Activated T-helper 1 cell treated with Interleukin-2 at 50 U/mL for 16 hours (primary cell): ENCODE data around the gene ADGB.

Experiments
- DNase-seq: peaks from one replicate; pipeline ENCODE4 v3.0.0-alpha.2; 2020; ENCODE audit warnings: low read depth

The ADGB gene

DNA sequence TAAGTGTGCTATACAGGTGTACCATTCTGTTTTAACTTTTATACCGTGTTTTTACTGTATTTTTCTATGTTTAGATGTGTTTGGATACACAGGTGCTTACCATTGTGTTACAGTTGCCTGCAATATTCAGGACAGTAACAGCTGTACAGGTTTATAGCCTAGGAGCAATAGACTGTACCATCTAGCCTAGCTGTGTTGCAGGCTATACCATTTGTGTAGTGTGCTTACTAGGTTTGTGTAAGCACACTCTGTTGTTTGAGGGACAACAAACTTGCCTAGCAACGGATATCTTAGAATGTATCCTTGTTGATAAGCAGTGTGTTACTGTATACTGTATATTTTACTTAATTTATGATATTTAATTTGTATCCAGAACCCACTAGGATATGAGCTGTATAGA, 35.2 kb downstream of the ADGB start:
- DNase-seq: no peak

DNA sequence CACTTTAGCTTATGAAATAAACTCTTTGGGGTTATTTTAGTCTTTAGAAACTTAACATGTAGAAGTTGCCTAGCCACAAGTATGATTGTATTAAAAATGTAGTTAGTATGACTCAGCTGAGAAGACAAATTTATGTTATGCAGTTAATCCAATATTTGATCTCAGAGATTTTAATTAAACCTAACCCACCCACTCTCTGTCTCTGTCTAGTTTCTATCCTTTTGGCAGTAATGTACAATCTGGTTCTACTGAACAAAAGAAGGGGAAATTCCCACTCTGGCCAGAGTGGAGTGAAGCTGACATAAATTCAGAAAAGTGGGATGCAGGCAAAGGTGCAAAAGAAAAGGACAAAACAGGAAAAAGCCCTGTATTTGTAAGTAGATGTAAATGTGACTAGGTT, 36.4 kb downstream of the ADGB start:
- DNase-seq: no peak

DNA sequence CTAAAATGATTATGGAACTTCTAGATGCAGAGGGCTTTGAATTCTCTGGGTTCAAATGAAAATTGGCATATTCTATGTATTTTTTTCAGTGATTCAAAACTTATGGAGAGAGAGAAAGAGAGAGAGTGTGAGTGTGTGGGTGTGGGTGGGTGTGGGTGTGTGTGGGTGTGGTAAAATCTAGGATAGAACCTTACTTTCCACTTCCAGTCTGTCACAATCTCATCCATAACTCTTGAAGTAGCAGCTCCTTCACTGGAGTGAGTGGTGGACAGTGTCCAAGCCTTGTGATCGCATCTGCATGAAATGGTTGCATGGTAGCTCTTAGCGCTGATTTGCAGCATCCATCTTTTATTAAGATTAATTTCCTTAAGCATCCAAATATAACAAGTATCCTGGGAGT, 37.7 kb downstream of the ADGB start:
- no peak for DNase-seq

DNA sequence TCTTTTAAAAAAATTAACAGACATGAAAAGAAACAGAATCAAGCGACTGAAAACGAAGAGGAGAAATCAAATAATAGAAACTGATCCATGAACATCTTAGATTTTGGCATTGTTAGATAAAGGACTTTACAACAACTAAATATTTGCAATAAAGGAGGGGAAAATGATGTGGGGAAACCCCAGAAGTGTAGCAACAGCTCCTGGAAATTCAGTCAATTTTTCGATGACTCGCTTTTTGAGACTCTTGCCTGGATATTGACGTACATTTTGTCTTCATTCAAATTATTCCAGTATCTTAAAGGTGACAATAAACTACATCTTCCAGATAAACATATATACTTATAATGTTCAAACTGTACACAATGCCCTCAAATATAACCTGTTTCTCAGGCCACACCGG, 44.1 kb downstream of the ADGB start:
- no peak for DNase-seq

DNA sequence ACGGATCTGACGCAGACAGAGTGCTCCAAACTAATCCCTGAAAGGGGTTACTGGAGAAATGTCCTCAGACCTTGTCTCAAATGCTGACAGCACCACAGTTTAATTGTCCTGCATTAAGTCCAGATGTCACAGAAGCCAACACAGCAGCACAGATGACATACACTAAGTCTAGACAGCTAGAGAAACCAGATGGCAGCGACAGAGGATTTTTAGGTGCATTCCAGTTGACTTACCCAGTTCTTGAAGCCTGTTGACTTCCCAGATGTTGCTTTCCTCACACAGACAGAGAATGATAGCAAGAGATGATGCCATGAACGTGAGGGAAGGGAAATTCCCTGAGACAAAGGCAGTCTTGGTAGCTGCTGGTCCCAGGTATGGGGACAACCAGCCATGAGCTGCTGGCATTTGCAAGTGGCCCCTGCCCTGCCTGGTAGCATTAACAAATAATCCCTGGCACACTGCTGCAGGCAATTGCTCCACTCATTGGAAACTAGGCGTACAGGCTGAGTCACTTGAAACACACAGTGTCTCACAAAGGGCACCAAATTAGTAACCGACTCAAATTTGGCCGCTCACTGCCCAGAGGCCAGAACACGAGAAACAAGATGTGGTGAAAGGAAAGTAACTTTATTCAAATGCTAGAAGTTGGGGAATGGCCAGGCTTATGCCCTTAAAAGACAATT, 52.2 kb downstream of the ADGB start:
- no peak for DNase-seq

DNA sequence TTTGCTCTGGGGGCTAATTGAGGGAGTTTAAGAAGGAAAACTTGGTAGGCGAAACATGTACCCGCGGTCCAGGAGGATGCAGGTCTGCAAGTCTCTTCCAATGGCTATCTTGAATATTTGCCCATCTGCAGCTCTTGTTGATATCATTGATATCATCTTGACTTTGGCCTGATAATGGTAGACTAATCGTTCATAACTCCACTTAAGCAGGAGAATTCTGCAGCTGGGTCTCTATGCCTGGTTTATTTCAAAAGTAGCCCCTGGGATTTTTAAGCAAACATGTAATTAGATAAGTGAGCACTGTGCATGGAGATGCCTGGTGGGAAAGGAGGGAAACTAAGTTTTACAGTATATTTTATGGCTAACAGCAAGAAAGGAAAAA, 52.7 kb downstream of the ADGB start:
- no peak for DNase-seq

DNA sequence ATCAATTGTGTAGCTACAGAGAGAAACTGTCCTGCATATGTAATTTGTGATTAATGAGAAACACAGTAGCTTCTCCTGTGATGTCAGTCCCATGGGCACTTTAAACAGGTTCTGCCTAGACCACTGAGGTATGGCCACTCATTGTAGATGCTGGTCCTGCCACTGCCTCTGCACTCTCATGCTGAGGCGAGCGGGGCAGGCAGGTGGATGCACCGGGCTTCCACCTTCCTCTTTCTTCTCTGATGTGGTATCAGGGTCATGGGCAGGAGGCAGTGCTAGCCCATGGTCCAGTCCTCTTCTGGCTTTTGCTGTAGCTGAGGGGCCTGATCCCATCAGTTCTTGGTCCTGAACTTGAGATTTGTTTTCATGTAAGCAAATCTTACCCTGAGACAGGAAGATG, 58.7 kb downstream of the ADGB start:
- DNase-seq: no peak

DNA sequence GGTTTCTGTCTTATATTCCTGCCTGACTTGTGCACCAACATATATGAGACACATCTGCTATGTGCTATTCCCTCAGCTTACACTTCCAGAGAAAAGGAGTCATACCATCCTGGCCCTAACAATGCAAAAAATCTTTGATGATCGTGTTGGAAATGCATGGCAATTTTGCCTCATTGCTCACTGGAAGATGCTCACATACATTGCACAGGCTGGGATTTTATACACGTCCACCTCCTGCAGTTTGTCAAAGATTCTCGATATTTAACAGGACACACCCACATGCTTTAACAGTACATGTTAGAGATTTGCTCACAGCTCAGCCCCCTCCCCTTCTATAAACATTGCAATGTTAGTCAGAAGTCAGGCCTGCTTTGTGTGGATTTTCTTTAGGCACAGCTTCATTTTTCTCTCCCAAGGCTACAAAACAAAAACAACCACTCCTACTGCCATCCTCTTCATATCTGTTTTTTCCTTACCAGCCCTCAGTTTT, 66.1 kb downstream of the ADGB start:
- DNase-seq: no peak

DNA sequence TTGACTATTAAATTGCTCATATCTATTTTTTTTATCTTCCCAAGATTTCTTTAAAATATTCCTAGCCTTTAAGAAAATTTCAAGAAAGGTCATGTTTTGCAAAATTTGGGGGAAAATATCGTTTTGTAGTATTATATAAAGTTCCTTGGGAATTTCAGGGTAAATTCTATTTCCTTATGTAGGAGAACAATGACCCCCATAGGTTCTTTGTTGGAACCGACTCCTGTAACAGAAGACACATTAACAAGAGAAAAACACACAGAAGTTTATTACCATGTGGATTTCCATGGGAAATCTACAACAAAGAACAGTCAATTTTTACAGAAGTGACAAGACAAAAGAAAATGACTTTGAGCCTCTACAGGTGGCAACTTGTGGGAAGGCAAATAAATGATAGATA, 68.1 kb downstream of the ADGB start:
- DNase-seq: no peak

DNA sequence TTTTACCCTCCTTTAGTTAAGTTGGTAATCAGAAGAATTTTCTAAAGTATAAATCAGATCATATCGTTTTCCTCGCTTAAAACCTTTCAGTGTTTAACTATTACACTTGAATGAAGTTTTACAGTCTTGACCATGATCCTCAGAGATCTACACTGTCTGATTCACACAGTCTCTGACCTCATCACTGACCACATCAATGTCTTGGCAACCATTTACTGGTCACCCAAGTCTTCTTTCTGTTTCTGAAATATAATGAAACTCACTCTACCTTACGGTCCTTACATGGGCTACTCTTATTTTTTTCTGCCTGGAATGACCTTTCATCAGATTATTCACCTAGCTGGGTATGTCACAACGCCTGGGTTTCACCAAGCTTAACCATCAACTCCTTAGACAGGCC, 71.4 kb downstream of the ADGB start:
- no peak for DNase-seq

DNA sequence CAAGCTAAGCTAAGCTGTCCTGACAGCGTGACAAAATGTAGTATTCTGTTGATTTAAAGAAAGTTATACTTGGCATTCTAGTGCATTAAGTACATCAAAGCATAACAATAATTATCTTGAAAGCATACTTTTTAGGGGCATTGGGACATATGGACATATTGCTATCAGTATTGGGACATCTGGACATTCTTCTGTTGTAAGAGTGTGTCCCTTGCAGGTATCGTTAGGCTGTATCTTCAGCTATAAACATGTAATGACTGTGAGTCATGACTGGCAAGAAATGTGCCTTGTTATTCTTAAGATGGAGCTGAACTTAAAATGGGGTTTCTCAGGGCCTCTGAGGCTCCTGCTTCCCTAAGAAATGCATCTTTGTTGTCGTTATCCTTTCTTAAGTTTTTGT, 74.3 kb downstream of the ADGB start:
- DNase-seq: no peak

DNA sequence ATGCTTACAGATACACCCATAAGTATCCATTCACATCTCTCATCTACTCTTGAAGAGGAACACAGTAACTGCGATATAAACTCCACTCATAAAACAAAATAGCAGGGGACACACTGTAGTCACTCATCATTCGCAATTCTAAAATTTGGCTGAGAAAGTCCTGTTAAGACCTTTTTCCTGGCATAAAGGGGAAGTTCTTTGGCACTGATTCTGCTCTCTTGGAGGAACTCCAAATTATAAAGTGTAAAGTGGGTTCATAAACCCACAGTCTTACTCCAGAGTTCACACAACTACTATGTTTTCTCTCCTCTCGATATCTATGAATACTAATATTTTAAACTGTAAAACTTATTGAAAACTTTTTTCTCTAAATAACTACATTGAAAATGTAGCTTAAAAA, 80.6 kb downstream of the ADGB start:
- DNase-seq: no peak

DNA sequence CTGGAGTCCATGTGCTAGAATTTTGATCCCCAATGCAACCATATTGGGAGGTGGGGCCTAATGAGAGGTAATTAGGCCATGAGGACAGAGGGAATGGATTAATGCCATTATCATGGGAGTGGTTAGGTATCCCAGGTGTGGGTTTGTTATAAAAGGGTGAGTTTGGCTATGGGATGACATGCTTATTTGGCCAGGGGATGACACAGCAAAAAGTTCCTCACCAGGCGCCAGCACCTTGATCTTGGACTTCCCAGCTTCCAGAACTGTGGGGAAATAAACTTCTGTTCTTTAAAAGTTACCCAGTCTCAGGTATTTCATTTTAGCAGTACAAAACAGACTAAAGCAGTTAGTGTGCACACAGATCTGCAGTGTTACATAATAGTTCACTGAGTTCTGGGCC, 84.1 kb downstream of the ADGB start:
- DNase-seq: no peak

DNA sequence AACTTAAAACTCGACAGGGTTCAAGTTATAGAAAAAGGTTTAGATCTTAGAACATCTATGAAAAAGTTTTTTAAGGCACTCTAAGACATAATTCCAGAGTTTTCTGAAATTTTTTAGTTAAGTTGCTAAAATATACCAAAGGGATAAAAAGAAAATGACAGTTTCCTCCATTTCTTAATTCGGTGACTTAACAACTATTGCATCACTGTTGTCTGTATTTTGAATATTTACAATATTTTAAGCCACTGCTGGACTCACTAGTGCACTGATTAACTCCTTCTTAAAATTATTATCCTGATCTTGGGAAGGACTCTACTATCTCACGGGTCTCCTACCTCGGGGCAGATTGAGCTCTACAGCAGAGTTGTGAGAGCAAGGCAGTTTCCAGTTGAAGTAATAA, 91.0 kb downstream of the ADGB start:
- no peak for DNase-seq

DNA sequence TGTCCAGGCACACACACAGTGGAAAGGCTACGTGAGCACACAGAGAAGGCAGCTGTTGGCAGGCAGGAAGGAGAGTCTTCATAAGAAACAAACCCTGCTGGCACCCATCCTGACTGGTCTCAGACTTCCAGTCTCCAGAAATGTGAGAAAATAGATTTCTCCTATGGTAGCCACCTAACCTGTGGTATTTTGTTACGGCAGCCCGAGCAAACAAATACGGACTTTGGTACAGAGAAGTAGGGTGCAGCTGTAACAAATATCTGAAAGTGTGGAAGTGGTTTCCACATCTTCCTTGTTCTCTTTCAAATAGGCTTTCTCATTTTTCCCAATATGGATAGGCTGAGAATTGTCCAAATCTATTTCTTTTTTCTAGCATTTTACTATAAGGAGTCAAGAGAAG, 94.6 kb downstream of the ADGB start:
- no peak for DNase-seq

DNA sequence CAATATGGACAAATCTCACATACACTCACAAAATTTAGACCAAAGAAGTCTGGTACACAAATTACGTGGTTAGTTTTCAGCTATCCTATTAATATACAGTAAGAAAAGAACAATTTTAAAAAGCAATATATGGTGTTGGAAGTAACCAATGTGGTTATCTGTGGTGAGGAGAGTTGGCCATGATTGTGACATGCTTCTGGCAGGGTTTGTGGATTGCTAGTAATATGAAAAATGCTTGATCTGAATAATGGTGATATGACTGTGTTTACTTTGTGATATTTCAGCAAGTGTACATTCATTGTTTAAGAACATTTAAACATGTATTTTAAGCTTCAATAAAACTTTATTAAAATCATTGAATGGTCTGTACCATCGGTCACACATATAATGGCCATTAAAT, 99.1 kb downstream of the ADGB start:
- no peak for DNase-seq

DNA sequence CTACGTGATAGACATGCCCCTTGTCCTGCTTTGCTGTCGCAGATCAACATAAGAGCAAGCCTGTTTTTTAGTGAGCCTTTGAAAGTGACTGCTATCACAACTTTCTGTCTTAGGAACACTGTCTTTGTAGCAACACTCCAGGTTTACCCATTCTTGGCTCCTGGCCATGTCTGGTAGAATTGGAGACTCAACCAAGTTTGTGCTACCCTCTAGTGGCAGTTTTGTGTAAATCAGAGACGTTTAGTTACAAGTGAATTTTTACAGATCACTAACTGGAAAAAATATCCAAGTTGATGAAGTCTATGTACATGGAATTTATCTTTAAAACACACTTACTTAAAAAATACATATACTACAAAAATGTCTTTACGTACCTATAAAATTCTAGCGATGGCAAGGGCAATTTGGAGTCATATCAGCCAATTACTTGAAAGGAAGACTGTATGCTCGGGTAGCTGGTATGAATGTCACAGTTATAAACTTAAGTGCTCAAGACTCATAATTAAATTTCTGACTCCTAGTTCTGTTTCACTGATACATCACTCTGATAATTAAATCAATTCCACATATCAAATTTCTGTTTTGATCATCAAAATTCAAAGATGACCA, 101.4 kb downstream of the ADGB start:
- no peak for DNase-seq

DNA sequence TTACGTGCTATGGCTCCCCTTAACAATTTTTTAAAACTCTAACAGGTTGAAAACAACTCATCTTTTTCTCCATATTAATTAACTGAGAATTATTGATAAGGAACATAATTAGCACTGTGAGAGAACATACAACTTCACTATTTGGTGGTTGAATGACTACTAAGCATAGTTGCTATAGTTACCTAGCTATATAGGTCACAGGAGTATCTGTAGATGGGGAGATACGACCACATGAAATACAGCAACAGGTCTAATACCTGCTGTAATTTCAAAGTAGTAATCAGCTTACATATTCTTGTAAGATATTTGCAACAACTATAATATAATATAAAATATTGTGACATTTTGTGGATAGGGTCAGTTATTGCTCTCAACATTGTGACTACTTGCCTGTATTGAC, 102.9 kb downstream of the ADGB start:
- no peak for DNase-seq

DNA sequence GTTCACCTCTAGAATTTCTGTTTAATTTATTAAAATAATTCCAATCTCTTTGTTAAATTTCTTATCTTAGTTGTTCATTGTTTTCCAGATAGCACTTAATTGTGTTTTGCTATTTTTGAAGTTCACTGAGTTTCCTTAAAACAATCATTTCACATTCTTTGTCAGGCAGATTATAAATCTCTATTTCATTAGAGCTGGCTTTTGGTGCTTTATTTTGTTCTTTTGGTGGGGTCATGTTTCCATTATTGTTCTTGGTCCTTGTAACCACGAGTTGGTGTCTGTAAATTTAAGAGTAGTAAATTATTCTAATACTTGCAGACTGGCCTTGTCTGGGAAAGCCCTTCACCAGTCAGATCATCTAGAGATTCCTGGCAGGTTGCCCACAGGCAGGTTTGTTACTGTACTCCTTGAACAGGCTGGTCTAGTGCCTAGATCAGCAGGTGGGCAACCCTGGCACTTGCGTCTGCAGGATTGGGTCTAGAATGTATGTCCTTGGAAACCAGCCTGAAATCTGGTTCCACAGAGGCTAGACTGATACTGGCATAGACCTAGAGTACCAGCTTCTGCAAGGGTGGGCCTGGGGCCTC, 110.4 kb downstream of the ADGB start:
- no peak for DNase-seq

DNA sequence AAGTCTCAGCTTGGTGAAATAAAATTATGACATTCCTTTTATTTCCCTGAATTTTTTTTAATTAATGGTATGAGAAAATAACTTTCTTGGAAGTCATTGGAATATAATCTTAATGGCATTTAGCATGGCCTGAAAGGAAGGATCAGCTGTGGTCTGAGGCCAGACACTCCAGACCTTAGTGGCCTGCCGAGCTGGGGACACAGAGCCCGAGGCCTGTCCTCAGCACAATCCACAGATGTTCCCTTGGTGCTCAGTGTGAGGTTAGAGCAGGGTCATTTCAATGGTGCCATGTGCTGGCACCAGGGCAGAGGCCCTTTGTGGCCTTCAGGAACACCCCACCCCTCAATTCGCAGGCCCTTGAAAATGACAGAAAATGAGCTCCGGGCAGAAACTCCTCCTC, 120.6 kb downstream of the ADGB start:
- DNase-seq: no peak

DNA sequence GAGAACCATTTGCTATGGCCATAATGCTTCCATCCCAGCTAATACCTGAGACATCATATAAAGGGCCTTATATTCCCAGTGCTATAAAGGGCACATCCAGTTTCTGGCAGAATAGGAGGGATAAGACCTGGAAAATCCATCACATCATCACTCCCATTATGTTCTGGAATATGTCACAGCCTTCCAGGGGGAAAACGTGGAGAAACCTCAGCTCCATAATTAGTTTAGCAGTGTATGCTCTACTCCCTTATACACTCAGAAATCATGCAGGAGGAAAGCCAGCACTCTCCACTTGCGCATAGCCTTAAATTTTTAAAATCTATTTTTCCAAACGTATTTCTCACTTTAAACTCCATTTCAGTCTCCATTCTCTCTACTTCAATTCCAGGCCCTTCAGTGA, 140.9 kb downstream of the ADGB start:
- DNase-seq: no peak

DNA sequence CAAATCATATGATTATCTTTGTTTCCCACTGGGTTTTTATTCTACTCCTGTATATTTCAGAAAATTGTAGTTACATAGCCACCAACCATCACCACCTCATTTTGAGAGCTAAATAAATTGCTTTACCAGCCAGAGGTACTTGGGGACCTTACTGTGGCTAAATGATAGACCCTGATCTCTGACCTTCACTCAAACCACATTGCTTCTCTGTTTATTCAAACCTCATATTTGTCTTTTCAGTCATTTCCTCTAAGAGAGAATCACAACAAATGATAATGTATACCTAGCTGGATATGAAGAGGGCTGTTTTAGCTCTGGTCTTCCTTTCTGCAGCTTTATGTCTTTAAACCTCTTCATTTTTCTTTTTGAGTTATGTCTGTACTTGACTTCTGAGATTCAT, 142.8 kb downstream of the ADGB start:
- no peak for DNase-seq

DNA sequence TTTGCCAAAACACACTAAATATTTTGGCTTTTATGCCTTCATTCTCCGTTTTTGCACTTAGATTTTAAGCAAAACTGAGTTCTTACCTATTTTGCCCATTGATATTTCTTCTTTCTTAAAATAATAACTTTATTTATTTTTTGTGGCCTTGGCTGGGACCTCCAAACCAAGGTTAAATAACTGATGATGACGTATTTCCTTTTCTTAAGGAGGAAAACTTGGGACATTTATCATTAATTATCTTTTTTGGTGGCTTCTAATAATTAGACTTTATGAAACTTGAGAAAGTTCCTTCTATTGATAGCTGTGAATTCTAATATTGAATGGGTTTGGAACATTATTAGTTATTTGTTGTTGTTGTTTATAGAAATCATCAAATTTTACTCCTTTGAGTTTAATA, 154.5 kb downstream of the ADGB start:
- no peak for DNase-seq

DNA sequence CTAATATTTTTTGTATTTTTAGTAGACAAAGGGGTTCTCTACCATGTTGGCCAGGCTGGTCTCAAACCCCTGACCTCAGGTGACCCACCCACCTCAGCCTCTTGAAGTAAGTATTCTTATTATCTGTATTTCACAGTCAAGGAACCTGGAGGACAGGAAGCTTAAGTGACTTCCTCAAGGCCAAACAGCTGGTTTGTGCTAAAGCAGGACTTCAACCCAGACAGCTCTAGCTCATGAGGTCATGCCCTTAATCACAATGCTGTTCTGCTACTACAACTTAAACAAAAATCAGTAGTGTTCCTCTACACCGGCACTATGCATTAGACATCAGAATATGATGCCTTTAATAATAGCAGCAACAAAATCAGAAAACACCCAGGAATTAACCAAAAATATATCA, 168.9 kb downstream of the ADGB start:
- DNase-seq: no peak
